ENCODE measurements around the gene RSPO3.
A peak's percentile ranks its signal among the peaks of the same experiment; 100 is the strongest.

RSPO3 gene

DNA sequence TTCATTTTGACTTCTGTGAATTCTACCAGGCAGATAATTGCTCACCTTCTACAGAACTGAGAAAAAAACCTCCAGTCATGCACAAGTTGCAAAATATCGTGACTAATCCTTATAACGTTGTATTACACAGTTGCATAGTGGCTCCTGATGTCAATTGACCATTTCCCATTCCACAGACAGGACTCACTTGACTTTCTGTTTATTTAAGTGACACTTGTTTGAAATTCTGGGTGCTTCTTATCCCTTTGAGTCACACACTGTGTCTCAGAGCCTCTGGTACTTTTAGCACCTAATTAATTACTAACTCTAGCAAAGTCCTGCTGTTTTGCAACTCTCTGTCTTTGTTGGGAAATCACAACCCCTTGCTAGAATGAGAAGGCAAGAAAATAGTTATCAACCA lies 16.2 kb upstream of the RSPO3 start:
- H3K36me3 ChIP-seq = no peaks in the 10 kb centered on the region
- no peaks in the 10 kb centered on the region for H3K9me3 ChIP-seq
- no peak overlapping the region for H3K27ac ChIP-seq
- no peaks in the 10 kb centered on the region for H3K27me3 ChIP-seq
- no peaks in the 10 kb centered on the region for H3K4me1 ChIP-seq
- TF ChIP-seq, protein P1, sequence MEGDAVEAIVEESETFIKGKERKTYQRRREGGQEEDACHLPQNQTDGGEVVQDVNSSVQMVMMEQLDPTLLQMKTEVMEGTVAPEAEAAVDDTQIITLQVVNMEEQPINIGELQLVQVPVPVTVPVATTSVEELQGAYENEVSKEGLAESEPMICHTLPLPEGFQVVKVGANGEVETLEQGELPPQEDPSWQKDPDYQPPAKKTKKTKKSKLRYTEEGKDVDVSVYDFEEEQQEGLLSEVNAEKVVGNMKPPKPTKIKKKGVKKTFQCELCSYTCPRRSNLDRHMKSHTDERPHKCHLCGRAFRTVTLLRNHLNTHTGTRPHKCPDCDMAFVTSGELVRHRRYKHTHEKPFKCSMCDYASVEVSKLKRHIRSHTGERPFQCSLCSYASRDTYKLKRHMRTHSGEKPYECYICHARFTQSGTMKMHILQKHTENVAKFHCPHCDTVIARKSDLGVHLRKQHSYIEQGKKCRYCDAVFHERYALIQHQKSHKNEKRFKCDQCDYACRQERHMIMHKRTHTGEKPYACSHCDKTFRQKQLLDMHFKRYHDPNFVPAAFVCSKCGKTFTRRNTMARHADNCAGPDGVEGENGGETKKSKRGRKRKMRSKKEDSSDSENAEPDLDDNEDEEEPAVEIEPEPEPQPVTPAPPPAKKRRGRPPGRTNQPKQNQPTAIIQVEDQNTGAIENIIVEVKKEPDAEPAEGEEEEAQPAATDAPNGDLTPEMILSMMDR (IDR thresholded peaks at IDR 0.05) = no peak
- intact Hi-C loops (cut with DNase I; ENCODE audit: low total_unique reads) = no loop called here
- no peak overlapping the region for H3K4me3 ChIP-seq
- DNase-seq = peak in 1 of 2 donors; percentile 22

DNA sequence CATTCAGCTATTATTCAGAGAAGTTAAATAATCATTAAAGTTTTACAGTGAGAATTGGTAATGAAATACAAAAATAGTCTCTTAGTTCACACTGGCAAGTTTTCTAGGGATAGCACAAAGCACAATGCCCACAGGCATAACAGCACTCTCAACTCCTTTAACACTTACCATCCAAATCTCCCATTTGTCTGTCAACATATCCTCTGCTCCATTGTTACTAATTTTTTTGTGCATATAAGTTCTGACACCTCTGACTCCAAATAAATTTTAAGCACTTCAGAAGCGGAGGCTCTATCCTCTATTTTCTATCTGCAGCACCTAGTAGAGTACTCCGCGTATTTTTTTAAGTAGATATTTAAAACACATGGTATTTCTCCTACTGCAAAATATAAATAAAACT lies 15.6 kb upstream of the RSPO3 start:
- no peaks in the 10 kb centered on the region for H3K36me3 ChIP-seq
- intact Hi-C loops (cut with DNase I; ENCODE audit: low total_unique reads) = no loop called here
- DNase-seq = no peak
- no peak overlapping the region for H3K27ac ChIP-seq
- TF ChIP-seq, protein P1 (IDR thresholded peaks at IDR 0.05) = no peak
- H3K27me3 ChIP-seq = no peaks in the 10 kb centered on the region
- H3K4me1 ChIP-seq = no peaks in the 10 kb centered on the region
- no peaks in the 10 kb centered on the region for H3K9me3 ChIP-seq
- H3K4me3 ChIP-seq = no peak overlapping the region

DNA sequence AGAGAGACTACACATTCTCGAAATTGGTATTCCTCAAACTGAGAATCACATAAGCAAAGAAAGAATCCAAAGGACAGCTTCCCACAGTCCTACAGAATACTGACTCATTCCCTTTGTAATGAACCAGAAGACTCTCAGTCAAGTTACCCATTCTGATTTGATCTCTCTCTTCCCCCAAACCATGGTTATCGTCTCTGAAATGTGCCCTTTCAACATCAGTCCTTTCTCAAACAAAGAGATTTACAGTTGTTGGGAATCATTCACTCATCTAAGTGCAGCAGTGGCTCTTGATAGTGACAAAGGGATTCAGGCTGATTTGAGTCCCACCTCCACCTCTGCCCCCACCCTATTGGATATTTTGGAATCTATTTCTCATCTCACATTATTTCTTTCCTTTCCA lies 15.0 kb upstream of the RSPO3 start:
- no peak for DNase-seq
- TF ChIP-seq, protein P1 (IDR thresholded peaks at IDR 0.05) = no peak
- H3K27ac ChIP-seq = no peak overlapping the region
- no peak overlapping the region for H3K4me3 ChIP-seq
- H3K27me3 ChIP-seq = no peaks in the 10 kb centered on the region
- no peaks in the 10 kb centered on the region for H3K36me3 ChIP-seq
- no peaks in the 10 kb centered on the region for H3K4me1 ChIP-seq
- intact Hi-C loops (cut with DNase I; ENCODE audit: low total_unique reads) = no loop called here
- H3K9me3 ChIP-seq = no peaks in the 10 kb centered on the region

DNA sequence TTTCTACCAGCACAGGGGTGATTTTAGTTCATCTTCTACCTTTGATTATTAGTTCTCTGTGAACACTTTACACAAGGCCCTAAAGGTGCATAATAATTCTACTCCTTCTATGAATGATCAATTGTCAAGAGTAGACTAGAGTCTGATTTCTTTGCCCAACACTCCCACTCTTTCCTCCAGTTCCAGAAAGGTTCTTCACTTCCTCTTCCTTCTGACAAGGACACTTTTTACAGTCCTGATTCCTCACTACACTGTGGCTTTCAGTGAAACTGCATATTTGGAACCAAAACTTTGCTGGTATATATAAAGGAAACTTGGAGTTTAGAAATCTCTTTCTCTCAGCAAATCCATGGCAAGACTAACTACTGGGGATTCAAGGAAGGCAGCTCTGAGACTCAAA lies 10.6 kb upstream of the RSPO3 start:
- Histone ChIP-seq H3K36me3 (no peaks in the 10 kb centered on the region), H3K4me1 (no peaks in the 10 kb centered on the region), H3K4me3 (no peak overlapping the region), H3K27me3 (no peaks in the 10 kb centered on the region), H3K27ac (no peak overlapping the region), H3K9me3 (no peaks in the 10 kb centered on the region)
- no peak for DNase-seq
- TF ChIP-seq, protein P1 (IDR thresholded peaks at IDR 0.05) = no peak
- intact Hi-C loops (cut with DNase I; ENCODE audit: low total_unique reads) = no loop called here

DNA sequence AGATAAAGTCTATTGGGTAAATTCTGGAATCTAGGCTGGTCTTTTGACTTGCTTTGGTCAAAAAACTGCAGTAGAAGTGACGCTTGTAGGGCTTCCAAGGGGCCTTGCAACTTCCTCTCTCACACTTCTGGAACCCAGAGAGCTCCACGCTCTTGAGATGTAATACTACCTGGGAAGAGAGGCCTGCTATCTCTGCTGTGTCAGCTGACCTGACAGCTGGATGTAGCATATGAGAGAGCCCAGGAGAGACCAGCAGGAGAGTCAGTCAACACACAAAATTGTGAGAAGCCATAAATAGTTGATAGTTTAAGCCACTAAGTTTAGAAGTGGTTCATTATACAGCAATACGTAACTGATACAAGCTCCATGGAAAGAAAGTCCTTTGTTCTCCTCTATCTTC lies 7.8 kb upstream of the RSPO3 start:
- intact Hi-C loops (cut with DNase I; ENCODE audit: low total_unique reads) = no loop called here
- no peak for DNase-seq

More for the DNA sequence above, 7.8 kb upstream of the RSPO3 start:
- H3K4me1 ChIP-seq = no peaks in the 10 kb centered on the region
- no peak overlapping the region for H3K4me3 ChIP-seq
- H3K27ac ChIP-seq = no peak overlapping the region
- no peaks in the 10 kb centered on the region for H3K36me3 ChIP-seq
- no peaks in the 10 kb centered on the region for H3K27me3 ChIP-seq
- TF ChIP-seq, protein P1 (IDR thresholded peaks at IDR 0.05) = no peak
- no peaks in the 10 kb centered on the region for H3K9me3 ChIP-seq

Data from tibial artery (tissue), 4 donors.